ENCODE results near the gene MCTP2.

DNA sequence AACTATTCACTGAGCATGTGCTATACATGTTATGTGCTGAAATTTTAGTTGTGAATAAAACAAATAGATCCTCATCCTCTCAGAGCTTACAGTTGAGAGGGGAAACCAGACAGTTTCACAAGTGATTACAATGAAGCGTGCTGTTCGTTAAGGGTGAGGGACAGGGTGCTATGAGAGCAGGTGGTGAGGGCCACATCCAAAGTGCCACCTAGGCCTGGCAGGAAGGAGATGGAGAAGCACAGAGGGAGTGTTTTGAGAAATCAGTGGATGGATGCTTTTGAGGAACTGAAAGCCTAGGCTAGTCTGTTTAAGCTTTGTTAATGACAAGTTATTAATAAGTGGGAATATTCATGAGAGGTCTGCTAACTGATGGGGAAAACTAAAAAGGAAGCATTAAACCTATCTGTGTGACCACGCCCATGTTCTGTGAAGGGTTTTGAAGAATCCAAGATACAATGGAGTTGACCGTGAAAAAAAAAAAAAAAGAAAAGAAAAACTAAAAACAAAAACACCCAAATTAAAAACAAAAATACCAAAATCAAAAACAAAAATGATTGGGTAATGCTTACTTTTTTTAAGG is 7.3 kb downstream of the MCTP2 start:
- TF ChIP-seq, protein P1, sequence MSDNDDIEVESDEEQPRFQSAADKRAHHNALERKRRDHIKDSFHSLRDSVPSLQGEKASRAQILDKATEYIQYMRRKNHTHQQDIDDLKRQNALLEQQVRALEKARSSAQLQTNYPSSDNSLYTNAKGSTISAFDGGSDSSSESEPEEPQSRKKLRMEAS (IDR thresholded peaks at IDR 0.05): no peak
- TF ChIP-seq SRF (IDR thresholded peaks at IDR 0.05; ENCODE audit: low read depth, low read length): no peak
- TF ChIP-seq EZH2 (IDR thresholded peaks at IDR 0.05; ENCODE audit: low read depth, low read length, severe bottlenecking): no peak
- TF ChIP-seq SIX5 (IDR thresholded peaks at IDR 0.05; ENCODE audit: low read depth, low read length): no peak
- TF ChIP-seq, protein P2, sequence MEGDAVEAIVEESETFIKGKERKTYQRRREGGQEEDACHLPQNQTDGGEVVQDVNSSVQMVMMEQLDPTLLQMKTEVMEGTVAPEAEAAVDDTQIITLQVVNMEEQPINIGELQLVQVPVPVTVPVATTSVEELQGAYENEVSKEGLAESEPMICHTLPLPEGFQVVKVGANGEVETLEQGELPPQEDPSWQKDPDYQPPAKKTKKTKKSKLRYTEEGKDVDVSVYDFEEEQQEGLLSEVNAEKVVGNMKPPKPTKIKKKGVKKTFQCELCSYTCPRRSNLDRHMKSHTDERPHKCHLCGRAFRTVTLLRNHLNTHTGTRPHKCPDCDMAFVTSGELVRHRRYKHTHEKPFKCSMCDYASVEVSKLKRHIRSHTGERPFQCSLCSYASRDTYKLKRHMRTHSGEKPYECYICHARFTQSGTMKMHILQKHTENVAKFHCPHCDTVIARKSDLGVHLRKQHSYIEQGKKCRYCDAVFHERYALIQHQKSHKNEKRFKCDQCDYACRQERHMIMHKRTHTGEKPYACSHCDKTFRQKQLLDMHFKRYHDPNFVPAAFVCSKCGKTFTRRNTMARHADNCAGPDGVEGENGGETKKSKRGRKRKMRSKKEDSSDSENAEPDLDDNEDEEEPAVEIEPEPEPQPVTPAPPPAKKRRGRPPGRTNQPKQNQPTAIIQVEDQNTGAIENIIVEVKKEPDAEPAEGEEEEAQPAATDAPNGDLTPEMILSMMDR (IDR thresholded peaks at IDR 0.05; ENCODE audit: control extremely low read depth in 1 of 3, insufficient read depth in 1 of 3, low read depth in 1 of 3, low read length in 3 of 3): no peak
- TF ChIP-seq SP1 (IDR thresholded peaks at IDR 0.05; ENCODE audit: low read depth, low read length): no peak
- TF ChIP-seq GABPA (IDR thresholded peaks at IDR 0.05; ENCODE audit: borderline replicate concordance, insufficient read depth, low read length): no peak
- TF ChIP-seq CEBPB (IDR thresholded peaks at IDR 0.05; ENCODE audit: low read depth, low read length): no peak
- no peak for TF ChIP-seq SP2 (IDR thresholded peaks at IDR 0.05; ENCODE audit: low read length)
- TF ChIP-seq JUND (IDR thresholded peaks at IDR 0.05; ENCODE audit: low read length): no peak
- no peak for TF ChIP-seq POLR2AphosphoS5 (IDR thresholded peaks at IDR 0.05; ENCODE audit: low read depth, low read length)
- no peak for TF ChIP-seq KDM1A (IDR thresholded peaks at IDR 0.05; ENCODE audit: borderline replicate concordance, low read length)
